Stimulated activated naive CD4-positive, alpha-beta T cell treated with Interleukin-2 at 50 U/mL for 16 hours (primary cell): Measurements from ENCODE around the gene GPBP1L1.

Experiments used
- DNase-seq: peaks from one replicate; lab custom pipeline; 2025; lab: John Stamatoyannopoulos, UW

GPBP1L1 gene

GRCh38 chr1:45589861-45590260 lies 96.5 kb downstream of the GPBP1L1 start:
- DNase-seq = no peak

DNA sequence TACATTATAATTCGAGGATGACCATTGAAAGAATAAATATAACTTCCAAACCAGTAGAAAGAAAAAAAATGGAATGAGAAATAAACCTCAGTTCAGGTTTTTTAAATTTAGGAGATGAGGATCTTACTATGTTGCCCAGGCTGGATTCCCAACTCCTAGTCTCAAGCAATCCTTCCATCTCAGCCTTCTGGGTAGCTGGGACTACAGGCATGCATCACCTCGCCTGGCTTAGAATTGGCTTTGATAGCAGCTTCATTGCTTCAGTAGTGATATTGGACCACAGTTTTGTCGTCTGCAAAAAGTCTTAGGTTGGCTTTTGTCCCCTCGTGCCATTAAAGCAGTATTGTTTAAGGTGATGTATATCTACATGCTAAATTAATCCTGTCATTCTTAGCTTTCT lies 99.6 kb downstream of the GPBP1L1 start:
- DNase-seq = no peak

DNA sequence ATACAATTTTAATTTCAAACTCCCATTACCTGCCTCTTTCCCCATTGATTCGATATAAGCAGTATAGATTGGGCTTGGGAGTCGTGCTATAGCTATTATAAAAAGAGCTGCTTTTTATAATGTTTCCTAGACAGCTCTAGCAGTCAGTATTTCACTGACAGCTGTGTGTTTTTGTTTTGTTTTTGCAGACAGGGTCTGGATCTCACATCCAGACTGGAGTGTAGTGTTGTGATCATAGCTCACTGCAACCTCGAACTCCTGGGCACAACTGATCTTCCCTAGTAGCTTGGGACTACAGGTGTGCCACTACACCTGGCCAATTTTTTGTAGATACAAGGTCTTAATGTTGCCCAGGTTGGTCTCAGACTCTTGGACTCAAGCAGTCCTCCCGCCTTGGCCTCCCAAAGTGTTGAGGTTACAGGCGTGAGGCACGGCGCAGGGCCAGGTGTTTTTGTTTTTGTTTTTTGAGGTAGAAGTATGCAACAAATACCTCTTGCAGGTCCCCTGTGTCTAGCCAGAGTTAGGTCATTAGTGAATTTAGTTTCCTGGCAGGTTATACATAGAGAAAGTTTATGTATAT lies 100.7 kb downstream of the GPBP1L1 start:
- DNase-seq = no peak

DNA sequence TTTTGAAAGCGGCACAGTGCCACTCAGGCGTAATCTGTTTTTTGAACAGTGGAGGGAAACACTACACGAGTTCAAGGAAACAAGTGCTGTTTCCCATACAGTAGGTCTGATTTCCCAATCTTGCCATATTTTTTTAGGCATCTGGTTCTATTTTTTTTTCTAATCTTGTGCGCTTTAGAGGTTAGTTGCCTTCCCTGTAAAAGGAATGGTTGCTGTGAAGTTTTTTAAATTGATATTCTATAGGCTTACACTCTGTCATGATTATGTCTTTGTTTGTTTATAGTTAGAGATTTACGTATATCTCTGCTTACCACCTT lies 101.3 kb downstream of the GPBP1L1 start:
- DNase-seq = no peak

GRCh38 chr1:45584351-45585109 lies 101.8 kb downstream of the GPBP1L1 start:
- DNase-seq = peak; percentile 89

DNA sequence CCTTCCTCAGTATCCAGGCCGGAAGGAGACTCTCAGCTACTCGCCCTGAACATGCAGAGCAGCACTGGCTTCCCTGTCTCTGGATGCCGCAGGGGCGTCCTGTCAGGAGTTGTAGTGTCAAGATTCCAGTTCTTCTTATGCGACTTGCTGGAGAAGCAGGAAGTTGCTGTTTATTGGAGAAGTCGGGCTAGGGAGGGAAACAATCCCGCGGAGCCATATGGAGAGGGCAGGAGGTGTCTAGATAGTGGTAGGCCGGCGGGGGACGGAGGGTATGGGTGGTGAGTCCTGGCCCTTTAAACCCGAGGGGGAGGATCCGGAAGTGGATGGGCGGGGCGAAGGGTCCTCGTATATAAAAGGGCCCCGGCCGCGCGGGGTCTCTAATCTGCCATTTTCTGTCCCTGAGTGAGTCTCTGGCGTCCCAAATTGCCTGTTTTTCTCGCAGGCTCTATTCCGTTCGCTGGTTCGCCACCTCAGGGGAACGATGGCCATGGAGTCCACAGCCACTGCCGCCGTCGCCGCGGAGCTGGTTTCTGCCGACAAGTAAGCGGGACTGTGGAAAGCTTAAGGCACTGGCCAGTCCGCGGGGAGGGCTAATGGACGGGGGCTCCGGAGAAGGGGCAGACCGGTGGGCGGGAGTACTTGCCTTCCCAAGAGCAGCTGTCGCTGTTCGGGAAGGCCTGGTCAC lies 102.5 kb downstream of the GPBP1L1 start, which contains the start of gene NASP:
Gene NASP (plus strand): TSS at position 376 of the 685 bp plus-strand sequence. CDS start 106 bp downstream, at position 482.
- peak; percentile 83 for DNase-seq

GRCh38 chr1:45583264-45583665 lies 103.1 kb downstream of the GPBP1L1 start:
- DNase-seq = peak; percentile 95
